Activated effector memory CD4-positive, alpha-beta T cell treated with anti-CD3 and anti-CD28 coated beads, Interleukin-2, amount 50 U/mL, for 16 hours (primary cell): ENCODE results near the gene TMEM132C.
"Not testable (repeated sequence)": the region's sequence is repeated elsewhere in the genome, so short reads cannot be mapped to it uniquely, and the experiment has no call there.

Experiments
- DNase-seq: peaks from one replicate; pipeline ENCODE4 v3.0.0-alpha.2; 2020

TMEM132C gene

DNA sequence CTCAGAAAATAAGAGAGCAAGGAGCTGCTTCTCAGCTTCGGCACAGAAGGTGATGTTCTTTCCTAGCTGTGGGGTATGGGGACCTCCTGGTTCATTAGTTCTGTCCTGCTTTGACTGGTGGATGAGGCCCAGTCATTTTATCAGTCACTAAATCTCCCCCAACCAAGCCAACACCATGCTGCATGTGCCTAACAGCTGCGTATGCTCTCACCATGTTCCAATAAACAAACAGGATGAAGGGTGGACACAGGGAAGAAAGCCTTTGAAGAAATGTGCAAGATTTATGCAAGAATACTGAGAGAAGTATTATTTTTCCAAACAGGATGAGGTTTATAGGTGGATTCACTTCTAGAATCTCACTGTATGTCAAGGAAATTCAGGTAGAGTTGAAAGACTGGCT is 156.2 kb downstream of the TMEM132C start:
- DNase-seq = no peak

DNA sequence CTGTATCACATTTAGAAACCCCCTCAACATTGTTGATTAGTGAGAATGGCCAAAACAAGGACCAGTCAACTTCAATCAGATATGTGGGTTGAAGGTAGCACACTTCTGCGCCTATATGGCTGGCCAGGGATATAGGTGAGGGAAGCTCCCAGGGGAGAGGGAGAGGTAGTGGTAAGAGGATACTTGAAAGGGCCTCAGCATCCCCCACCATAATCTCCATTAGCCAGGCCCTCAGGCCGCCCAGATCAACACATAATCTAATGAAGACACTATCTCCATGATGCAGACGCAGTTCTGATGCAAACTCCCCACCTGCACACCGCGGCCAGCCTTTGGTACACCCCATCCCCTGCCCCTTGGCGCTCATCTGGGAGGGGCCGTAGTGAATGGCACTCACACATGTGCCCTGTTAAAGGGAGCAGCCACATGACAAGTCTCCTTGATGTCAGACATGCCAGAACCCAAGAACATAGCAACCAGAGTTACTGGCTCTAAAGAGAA is 158.0 kb downstream of the TMEM132C start:
- no peak for DNase-seq

DNA sequence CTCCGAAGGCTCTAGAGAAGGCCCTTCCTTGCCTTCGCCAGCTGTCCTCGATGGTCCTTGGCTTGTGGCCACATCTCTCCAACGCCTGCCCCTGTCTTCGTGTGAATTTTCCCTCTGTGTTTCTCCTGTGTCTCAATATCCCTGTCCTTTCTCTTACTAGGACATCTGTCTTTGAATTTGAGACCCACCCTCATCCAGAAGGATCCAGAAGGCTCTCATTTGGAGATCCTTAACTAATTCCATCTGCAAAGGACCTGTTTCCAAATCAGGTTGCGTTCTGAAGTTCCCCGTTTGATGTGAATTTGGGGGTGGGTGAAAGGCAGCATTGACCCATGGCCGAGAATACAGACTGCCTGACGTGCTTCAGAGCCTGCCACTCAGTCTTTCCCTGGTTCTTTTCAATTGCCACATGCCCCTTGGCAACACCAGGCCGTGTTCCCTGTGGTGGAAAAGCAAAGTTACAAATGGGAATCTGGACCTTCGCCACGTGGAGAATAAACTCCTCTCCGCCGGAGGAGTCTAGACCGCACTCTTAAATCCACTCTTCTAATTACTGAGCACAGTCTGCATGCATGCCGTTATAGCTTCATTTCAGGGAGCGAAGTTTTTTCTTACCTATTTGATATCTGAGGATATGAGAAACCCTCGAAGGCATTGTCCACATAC is 158.8 kb downstream of the TMEM132C start:
- DNase-seq = no peak

DNA sequence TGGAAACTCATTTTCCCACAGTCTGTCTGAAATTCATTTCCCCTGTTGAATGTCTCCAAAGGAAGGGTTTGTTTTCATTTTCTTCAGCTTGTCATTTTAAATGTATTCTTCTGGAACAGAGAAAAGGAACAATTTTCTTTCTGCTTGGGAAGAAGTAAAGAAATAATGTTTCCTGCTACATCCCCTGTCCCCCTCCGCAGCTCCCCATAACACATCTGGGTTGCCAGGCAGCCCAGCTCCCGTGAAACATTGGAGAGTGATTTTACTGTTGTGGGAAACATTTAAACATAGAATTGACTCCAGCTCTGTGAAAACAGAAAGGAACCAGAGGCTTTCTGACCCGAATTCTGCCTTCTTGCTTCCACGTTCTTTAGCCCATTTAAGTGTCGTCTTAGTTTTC is 159.5 kb downstream of the TMEM132C start:
- DNase-seq = no peak

DNA sequence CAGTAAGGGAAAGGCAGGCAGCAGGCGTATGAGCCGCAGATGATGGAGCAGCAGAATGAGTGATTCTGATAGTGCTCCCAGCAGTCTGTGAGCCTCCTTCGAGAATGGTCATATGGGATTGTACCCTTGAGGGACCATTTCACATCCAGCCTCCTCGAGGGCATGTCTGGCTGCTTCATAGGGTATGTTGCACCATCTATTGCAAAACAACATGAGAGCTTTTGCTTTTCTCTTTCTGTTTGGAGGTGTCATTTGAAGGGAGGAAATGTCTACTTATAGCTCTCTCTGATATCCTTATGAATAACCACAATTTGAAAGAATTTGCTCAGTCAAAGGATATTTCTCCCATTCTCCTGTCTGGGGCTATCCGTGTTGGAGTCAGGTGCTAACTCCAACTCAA is 172.8 kb downstream of the TMEM132C start:
- no peak for DNase-seq

DNA sequence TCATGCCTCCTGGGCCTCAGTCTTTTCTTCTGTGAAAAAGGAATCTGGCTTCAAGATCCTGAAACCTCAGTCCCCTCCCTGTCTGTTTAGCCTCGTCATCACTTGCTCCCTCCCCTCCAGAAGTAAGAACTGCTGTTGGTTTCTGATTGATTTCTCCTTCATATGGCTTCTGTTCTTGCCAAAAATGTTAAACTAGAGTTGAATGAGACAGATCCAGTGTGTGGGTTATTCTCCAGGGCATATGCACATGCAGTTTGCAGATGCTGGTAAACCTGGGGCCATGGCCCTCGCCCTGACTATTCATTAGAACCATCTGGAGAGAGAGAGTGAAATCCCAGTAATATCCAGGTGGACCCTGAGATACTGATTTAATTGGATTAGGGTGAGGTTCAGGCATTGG is 175.1 kb downstream of the TMEM132C start:
- no peak for DNase-seq

DNA sequence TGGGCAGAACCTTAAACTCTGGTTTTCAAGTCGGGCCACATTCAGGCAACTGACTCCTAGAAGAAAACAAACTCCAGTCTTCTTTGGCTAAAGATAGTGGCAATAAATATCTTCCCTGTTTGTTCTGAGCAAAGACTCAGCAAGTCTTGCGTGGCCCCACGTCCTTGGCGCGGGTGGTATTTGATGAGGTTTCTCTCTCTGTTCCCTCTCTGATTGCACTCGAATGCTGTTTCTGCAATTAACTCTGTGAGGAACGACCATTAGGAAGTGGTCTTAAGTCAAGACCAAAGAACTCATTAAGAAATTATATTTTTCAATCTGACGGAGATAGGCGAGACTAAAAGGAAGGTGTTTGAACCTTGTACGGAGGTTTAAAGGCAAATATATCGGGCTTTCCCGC is 177.6 kb downstream of the TMEM132C start:
- DNase-seq = no peak

DNA sequence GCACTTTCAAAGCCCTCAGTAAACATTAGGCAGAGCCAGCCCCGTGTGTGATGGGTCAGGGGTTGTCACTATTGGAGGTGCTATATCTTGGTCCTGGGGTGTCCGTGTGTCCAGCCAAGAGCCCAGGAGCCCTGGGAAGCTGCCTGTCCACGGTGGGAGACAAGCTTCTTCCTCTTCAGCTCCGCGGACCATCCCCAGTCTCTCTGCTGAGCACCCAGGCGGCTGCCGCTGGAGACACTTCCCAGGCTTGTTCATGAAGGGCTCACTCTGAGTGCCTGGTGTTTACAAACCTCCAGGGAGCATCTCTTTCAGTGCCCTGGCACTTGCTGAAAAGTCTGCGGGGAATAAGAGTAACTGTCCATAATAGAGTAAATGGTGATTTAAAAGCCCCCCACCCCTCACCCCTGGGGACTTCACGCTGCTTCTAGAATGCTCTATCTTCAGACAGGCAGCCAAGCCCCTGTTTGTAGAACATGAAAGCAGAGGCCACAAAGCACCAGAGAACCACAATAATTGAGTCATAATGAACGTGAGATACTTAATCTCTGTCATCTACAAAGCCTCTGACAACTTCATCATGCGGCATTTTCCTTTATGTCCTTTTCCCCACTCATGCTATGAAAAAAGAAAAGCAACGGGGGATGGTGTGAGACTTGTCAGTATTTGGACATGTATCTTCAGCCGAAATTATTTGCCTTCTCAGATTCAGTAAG is 178.6 kb downstream of the TMEM132C start:
- no peak for DNase-seq

DNA sequence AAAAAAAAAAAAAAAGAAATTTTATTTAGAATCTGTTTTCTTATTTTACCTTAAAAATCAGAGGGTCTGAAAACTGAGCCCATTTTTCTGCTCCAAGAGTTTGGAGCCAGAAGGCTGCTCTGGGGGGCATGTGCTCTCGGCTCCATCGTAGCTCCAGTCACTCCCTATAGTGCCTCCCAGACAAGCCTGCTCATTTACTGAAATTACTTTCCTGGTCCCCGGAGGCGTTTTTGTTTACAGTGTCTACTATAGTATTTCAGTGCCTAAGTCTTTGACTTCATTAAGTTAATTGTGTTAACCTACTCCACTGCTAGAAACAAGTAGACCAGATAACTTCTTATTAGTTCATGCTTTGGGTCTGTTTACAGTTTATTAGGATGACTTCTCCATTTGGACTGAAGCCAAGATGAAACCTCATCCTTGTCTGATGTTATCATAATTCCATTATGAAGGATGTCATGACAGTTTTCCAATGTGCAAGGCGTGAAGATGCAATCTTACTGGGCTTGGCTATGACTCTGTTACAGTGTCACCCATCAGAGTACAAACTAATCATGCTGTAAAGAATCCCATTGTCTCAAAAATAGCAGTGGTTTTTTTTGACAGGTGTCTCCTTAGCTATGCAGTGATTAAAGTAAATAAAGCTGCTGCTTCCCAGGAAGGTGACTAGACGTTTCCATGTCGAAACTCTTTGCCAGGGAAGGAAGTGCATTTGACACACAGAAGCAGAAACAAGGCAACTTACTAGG is 182.3 kb downstream of the TMEM132C start:
- no peak for DNase-seq

DNA sequence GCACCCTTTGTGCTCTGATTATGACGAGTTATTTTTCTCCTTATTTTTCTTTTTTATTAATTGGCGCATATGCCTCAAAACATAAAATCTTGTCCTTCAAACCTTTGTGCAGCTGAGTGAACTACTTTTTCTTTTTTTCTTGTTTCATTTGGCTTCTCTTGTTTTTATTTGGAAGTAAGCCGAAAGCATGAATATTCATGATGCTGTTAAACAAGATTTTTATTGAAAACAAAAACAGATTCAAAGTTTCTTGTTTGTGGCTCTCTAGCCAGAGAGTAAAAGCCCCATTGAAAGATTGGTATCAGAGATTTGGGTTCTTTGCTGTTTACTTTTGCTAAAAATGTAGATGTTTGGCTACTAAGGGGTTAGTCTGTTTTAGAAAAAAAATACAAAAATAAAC is 183.8 kb downstream of the TMEM132C start:
- no peak for DNase-seq

DNA sequence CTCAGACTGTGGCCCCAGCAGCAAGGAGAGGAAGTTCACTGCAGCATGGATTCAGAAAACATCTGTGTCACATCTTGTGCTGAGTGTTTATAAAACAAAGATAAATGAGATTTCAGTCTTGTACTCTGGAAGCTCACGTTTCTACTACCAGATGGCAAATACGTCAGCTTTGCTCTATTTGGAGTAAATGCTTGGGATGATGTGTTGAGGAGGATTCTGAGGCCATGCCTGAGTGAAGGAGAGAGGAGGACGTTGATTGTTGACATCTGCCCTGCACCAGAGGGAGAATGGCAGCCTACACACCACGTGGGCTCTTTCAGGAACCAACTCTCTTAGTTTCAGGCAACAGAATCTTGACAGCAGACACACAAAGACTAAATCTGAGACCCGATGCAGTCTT is 188.9 kb downstream of the TMEM132C start:
- DNase-seq = no peak

DNA sequence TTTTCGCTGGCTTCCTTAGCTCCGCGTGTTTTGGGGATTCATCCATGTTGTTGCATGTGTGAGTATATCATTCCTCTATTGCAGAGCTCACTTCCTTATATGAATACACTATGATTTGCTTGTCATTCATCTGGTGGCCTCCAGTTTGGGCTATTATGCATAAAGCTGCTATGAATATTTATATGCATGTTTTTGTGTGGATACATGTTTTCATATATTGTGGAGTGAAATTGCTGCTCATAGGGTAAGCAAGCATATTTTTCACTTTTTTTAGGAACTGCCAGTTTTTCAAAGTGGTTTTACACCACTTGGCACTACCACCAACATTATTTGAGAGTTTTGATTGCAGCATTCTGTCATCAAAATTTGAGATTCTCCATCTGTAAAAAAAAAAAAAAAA is 190.0 kb downstream of the TMEM132C start:
- no peak for DNase-seq

DNA sequence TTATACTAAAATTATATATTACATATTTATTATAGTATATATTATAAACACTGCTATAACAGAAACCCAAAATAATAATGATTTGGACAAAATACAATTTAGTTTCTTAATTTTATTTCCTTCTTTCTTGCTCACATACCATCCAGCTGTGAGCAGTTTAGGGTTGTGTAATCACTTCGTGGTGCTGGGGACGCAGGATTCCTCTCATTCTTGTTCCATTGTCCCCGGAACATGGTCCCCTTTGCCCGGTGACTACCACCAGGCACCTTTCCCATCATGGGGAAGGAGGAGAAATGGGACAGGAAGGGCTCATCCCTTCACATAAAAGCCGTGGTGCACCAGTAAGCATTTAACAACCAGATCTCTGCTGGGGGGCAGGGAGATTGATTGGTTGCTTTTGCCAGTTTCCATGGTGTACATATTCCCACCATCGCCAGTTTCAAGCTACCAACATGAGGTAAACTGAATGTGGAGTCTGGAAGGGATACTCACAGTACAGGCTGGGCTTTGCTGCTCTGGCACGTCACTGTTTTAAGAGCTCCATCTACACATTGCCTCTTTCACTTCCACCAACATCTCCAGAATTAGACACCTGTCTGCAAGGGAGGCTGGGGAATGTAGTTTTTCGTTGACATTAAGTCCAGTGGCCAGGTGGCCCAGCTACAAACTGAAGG is 191.5 kb downstream of the TMEM132C start:
- no peak for DNase-seq

DNA sequence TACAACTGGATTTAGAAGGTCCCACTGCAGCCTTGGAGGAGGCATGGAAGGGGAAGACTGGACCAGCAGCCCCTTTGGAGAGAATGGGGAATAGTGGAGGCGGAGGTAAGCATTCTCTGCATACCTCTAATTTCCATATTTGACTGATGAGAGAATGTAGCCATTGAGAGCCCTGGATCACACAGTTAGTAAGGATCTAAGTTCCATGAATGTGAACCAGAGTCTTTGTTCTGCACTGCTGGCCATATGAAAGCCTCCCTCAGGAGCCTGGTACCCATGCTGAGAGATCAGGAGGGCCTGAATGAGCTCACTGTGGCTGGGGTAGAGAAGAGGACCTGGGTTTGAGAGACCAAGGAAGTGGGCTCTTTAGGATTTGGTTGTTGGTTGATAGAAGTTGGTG is 192.1 kb downstream of the TMEM132C start:
- DNase-seq = no peak

DNA sequence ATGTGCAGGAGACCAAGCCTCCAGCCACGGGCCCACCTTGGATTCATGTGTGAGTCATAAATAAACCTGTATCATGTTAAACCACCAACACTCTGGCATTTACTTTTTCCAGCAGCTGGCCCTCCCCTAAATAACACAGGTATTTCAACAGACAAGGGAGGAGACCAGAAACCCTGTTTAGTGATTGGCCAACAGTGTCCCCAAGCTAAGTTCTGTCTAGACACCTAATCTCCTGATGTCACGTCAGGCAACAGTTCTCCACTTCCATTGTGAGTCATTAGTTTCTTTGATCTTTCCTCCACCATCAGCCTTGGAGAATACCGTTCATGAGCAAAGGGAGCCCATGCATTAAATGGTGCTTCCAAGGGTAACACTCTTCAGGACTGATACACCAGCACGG is 196.9 kb downstream of the TMEM132C start:
- no peak for DNase-seq

DNA sequence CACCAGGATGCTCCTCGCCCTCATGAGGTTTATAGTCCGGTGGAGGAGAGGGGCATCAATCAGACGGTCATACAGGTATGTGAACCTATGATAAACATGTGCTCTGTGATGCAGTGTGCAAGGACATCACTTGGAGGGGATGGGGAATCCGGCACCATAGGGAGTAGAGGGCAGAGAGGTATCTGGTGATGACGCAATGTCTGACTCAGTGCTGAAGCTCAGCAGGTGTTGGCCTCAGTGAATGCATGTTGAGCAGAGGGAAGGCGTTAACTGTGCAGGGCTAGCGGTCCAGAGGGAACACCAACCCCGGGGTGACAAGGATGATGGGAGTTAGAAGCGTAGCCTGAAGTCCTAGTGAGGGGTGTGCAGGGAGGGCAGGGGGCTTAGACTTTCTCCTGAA is 200.9 kb downstream of the TMEM132C start:
- no peak for DNase-seq

DNA sequence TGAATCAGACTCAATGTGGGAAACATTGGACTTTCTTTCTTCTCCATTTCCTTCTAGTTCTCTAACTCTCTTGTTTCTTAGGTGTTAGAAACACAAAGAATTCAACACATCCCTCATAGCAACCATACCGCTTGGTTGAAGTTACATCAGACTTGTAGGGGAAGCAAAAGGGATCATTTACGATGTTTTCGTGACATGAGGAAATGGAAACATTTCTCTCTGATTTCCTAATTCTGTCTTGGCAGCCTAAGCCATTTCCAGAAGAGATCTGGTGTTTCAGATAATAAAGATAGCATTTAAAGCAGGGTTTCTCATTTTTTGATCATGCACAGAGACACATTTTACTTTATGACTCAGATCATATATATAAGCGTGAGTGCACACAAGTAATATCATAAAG is 202.0 kb downstream of the TMEM132C start:
- DNase-seq = no peak

DNA sequence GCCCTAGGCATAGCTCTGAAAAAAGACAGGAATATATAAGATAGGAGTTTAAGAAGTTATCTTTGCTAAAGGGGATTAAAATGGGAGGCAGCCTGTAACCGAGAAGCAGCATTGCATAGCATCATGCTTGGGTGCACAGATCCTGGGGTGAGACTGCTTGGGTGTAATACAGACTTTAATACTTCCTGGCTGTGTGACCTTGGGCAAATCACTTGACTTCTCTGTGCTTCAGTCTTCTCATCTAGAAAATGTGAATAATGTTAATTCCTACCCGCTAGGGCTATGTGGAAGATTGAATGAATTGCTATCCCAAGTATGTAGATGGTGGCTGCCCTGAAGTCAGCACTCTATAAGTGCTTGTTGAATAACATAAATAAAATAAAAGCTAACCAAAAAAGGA is 204.5 kb downstream of the TMEM132C start:
- DNase-seq = no peak

DNA sequence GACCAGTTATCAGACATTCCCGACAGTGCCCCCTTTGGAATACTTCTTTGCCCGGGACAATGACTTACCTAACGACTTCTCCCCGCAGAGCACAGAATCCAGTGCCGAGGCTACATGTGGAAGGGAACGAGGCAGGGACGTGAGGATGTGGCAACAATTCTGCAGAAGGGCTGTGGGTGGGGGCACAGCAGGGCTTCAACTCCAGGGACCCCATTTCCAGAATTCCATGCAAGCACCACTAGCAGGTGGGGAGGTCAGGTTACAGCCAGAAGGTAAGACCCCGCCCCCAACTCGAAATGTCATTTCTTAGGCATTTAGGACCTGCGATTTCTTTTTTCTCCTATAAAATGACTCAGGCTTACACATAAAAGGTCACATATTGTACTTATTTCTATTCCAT is 207.9 kb downstream of the TMEM132C start:
- DNase-seq = no peak

DNA sequence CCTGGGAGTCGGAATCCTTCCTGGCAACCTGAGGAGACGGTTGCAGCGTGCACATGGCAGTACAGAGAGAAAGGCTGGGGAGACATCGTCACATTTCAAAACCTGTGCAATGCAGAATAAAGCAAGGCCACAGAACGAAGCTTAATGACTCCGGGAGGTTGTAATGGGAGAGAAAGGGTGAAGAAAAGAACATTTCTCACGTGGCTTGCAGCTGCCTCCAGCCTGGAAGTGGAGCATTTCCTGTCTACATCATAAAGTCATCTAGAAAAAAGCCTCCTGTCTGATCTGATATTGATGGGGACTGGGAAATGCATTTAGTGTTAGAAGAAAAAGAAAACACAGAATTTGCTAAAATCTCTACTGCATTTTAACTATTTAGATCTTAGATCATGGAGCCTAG is 209.3 kb downstream of the TMEM132C start:
- no peak for DNase-seq

DNA sequence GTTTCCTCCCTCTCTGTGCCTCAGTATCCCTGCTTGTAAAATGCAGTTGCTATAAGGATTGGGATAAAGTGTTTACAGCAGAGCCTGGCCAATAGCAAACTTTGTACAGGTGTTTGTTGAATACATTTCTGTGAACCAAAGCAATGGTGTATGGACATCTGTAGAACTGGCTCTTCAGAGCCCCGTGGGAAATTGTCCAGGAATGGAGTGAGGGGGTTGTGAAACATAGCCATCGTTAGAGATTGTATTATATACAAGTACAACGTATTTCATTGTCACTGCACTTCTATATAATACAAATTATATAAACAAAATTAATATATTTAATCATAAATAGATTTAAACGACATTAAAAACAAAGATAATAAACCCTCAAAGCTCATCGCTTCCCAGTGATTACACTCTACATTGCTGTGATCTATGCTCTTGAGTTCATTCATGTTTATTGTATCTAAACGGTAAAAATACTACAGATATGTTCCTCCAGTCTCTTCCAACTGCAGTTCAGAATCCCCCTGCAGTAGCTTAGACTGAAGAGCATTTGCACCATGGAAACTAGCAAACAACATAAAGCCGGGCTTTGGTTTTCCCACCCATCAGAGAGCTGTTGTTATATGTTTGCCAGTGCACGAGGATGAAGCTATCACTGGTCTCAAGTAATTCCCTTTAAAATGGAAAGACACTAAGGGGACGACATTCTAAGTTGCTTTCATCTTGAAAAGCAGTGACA is 216.7 kb downstream of the TMEM132C start:
- DNase-seq = no peak

DNA sequence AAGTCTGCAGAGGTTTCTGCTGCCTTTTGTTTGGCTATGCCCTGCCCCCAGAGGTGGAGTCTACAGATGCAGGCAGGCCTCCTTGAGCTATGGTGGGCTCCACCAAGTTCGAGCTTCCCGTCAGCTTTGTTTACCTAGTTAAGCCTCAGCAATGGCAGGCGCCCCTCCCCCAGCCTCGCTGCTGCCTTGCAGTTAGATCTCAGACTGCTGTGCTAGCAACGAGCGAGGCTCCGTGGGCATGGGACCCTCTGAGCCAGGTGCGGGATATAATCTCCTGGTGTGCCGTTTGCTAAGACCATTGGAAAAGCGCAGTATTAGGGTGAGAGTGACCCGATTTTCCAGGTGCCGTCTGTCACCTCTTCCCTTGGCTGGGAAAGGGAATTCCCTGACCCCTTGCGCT is 230.4 kb downstream of the TMEM132C start:
- DNase-seq = not testable (repeated sequence)

DNA sequence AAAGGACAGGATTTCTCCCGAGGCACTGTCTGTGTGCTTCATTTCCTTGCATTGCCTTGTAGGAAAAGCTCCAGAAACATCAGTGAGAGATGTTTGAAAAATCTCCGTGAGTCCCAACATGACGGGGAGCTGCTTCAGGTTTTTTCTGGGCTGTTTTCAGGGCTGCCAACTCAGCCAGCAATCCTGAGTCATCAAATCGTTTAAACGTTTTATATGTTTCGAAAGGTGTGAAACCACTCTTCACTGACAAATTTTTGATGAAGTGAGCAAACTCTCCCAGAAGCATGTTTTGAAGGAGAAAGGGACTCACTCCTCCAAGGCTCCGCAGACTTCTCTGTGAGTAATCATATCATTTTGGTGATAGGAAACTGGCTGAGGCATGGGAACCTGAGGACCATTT is 240.5 kb downstream of the TMEM132C start:
- DNase-seq = no peak
